ENCODE data around the gene ZCCHC9.

GRCh38 chr5:81315336-81315735, 13.9 kb downstream of the ZCCHC9 start:
- no peak for TF ChIP-seq CTCF (IDR thresholded peaks at IDR 0.05)
- TF ChIP-seq EP300 (IDR thresholded peaks at IDR 0.05): no peak
- TF ChIP-seq POLR2A (IDR thresholded peaks at IDR 0.05): no peak

Measured in gastroesophageal sphincter (tissue), 3 donors.